22Rv1 (cell line): ENCODE measurements around the gene DMD.

ENCODE experiments used
- H3K27ac ChIP-seq: fragments of 450-650 bp; 2 replicates; pipeline ENCODE4 v1.5.1; 2017
- ZFX ChIP-seq: fragments of 450-650 bp; IDR thresholded peaks from 2 replicates; pipeline ENCODE4 v1.6.1; 2017; ENCODE audit warnings: antibody characterized with exemption, borderline replicate concordance
- TF ChIP-seq, protein P1 (sequence below): fragments of 450-650 bp; IDR thresholded peaks from 2 replicates; pipeline ENCODE4 v1.5.1; 2017; ENCODE audit warnings: mild to moderate bottlenecking

Gene DMD

DNA sequence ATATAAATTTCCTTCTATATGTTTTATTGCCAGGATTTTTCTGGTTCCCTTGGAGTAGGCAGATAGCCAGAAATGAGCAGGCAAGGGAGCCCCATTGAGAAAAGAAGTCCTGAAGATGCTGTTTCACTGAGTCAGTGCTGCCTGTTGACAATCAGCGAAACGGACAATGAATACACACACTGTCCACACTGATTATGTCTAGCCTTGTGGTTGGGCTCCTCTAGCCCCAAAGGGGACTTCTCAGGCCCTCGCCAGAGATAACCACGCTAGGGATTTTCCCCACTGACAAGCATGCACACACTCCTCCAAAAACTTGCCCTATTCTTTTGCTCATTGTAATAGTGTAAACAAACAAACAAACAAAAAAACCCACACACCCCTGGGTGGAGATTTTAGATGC, 369.3 kb downstream of the DMD start:
- TF ChIP-seq, protein P1, sequence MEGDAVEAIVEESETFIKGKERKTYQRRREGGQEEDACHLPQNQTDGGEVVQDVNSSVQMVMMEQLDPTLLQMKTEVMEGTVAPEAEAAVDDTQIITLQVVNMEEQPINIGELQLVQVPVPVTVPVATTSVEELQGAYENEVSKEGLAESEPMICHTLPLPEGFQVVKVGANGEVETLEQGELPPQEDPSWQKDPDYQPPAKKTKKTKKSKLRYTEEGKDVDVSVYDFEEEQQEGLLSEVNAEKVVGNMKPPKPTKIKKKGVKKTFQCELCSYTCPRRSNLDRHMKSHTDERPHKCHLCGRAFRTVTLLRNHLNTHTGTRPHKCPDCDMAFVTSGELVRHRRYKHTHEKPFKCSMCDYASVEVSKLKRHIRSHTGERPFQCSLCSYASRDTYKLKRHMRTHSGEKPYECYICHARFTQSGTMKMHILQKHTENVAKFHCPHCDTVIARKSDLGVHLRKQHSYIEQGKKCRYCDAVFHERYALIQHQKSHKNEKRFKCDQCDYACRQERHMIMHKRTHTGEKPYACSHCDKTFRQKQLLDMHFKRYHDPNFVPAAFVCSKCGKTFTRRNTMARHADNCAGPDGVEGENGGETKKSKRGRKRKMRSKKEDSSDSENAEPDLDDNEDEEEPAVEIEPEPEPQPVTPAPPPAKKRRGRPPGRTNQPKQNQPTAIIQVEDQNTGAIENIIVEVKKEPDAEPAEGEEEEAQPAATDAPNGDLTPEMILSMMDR: no peak
- no peak for TF ChIP-seq ZFX
- no peak overlapping the region for H3K27ac ChIP-seq

DNA sequence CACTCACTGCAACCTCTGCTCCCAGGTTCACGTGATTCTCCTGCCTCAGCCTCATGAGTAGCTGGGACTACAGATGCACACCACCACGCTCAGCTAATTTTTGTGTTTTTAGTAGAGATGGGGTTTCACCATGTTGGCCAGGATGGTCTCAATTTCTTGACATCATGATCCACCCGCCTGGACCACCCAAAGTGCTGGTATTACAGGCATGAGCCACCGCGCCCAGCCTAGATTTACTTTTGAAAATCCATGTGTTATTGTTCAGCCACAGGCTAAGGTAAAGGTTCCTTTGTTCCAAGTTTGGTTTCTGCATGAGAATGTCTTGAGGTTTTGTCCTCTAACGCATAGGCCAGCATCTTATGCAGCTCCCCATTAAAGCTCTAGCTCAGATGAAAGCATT, 371.6 kb downstream of the DMD start:
- TF ChIP-seq, protein P1: no peak
- TF ChIP-seq ZFX: no peak
- no peak overlapping the region for H3K27ac ChIP-seq

DNA sequence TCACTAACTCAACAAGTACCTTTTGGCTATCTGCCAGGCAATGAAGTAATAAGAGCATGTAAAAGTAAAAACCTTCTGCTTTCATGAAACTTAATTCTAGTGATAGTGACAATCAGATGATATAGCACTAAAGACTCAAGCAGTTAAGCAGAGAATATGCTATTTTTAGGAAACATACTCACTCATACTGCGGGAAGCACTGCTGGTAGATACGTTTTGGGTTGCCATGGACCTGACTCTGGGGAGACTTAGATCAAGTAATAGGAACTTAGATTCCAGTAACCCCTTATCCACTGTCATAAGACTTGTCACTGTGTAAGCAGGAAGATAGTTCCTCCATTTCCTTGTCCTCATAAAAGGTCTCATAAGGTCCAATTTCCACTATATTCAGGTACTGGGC, 386.3 kb downstream of the DMD start:
- no peak for TF ChIP-seq ZFX
- TF ChIP-seq, protein P1: no peak
- no peak overlapping the region for H3K27ac ChIP-seq

DNA sequence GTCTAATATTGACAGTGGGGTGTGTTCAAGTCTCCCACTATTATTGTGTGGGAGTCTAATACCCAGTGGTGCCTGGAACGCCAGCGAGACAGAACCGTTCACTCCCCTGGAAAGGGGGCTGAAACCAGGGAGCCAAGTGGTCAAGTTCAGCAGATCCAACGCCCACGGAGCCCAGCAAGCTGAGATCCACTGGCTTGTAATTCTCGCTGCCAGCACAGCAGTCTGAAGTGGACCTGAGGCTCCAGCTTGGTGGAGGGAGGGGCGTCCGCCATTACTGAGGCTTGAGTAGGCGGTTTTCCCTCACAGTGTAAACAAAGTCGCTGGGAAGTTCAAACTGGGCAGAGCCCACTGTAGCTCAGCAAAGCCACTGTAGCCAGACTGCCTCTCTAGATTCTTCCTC, 407.3 kb downstream of the DMD start:
- no peak for TF ChIP-seq ZFX
- TF ChIP-seq, protein P1: no peak
- H3K27ac ChIP-seq: no peak overlapping the region

DNA sequence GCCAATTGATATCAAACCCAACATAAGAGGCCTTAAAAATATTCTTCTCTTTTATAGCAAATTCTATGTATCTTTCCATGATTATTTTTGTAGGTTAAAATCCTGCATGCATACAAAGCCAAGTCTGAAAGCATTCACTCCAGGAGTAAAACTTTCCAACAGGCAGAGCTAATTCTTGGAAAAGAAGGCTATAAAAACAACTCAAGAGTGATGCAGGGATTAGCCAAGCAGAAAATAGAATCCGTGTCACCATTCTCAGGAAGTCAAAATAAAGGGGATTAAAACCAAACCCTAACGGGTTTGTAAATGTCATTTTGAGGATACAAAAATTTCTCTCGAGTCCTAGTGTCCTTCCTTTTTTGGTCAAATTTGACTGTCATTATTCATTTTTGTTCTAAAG, 412.4 kb downstream of the DMD start:
- H3K27ac ChIP-seq: no peak overlapping the region
- TF ChIP-seq ZFX: no peak
- TF ChIP-seq, protein P1: no peak

DNA sequence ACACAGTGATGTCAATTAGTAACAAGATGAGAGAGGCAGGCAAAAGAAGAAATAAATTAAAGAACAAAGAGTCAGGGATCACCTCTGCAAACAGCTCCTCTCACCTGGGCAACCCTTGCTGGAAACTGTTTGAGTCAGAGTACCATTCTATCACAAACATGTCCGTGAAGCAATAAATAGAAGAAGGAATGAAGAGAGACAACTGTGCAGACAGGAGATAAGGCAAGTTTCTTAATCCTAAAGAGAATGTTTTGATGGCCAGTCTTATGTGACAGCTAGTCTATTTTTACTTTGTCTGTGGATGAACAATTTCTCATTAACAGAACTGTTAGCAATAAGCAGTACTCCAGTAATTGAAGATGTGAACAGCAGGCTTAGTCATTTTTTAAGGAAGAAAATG, 422.4 kb downstream of the DMD start:
- TF ChIP-seq, protein P1: no peak
- TF ChIP-seq ZFX: no peak

DNA sequence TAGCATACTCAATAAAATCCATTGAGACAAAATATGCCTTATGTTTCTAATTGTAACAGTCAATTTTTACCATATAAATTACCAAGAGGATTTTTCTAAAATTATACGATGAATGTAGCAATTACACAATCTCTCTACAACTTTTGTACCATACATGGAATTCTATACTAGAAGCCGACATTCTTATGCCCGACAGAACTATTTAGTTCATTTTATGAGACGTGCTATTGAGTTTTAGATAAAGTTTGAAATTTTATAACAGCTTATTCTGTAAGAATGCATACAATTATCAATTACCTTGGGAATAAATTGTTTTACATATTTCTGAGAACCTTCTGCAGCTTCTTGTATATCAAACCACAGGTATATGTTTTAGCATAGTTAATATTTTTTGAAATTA, 431.2 kb downstream of the DMD start:
- TF ChIP-seq, protein P1: no peak
- TF ChIP-seq ZFX: no peak
- H3K27ac ChIP-seq: no peak overlapping the region

More for the DNA sequence above, 422.4 kb downstream of the DMD start:
- no peak overlapping the region for H3K27ac ChIP-seq
